NCI-H2196 treated with DMSO at 0.1 percent for 48 hours (cell line): ENCODE data around the gene GINS2.
A peak's percentile ranks its signal among the peaks of the same experiment; 100 is the strongest.

Source experiments
- DNase-seq: peaks from one replicate; lab custom pipeline; 2025; ENCODE audit not compliant: unreplicated experiment; lab: John Stamatoyannopoulos, UW

The GINS2 gene

GRCh38 chr16:85690469-85691064, 1.8 kb upstream of the GINS2 start:
- peak; percentile 9 for DNase-seq

- no peak for DNase-seq
These were observed 1.2 kb upstream of the GINS2 start for GRCh38 chr16:85689950-85690320.

- DNase-seq, result no peak
These were observed 663 bp upstream of the GINS2 start for GRCh38 chr16:85689285-85689949.

- DNase-seq, result no peak
These were observed 893 bp downstream of the GINS2 start for GRCh38 chr16:85687651-85688471.

- no peak for DNase-seq
These were observed 1.7 kb downstream of the GINS2 start for GRCh38 chr16:85686912-85687591.

GRCh38 chr16:85685251-85685650, 3.5 kb downstream of the GINS2 start:
- DNase-seq, result no peak

- no peak for DNase-seq
These were observed 5.4 kb downstream of the GINS2 start for GRCh38 chr16:85683363-85683762.

GRCh38 chr16:85682516-85682915, 6.2 kb downstream of the GINS2 start:
- DNase-seq, result no peak

GRCh38 chr16:85681255-85681654, 7.5 kb downstream of the GINS2 start:
- DNase-seq, result peak; percentile 38

- DNase-seq, result no peak
These were observed 8.3 kb downstream of the GINS2 start for GRCh38 chr16:85680352-85680944.

- no peak for DNase-seq
These were observed 8.9 kb downstream of the GINS2 start for GRCh38 chr16:85679870-85680269.

GRCh38 chr16:85678821-85679220, 9.9 kb downstream of the GINS2 start:
- DNase-seq, result no peak

- DNase-seq, result no peak
These were observed 10.7 kb downstream of the GINS2 start for GRCh38 chr16:85678016-85678415.

- DNase-seq, result no peak
These were observed 11.3 kb downstream of the GINS2 start for GRCh38 chr16:85677383-85677967.

- no peak for DNase-seq
These were observed 12.3 kb downstream of the GINS2 start for GRCh38 chr16:85676466-85676865.

GRCh38 chr16:85675251-85675874, 13.4 kb downstream of the GINS2 start:
- DNase-seq, result no peak

- no peak for DNase-seq
These were observed 13.9 kb downstream of the GINS2 start for GRCh38 chr16:85674828-85675227.

GRCh38 chr16:85674418-85674755, 14.4 kb downstream of the GINS2 start:
- no peak for DNase-seq

- peak; percentile 50 for DNase-seq
These were observed 15.0 kb downstream of the GINS2 start for GRCh38 chr16:85673529-85674417.

GRCh38 chr16:85670840-85671239, 17.9 kb downstream of the GINS2 start:
- no peak for DNase-seq
